GM21515 (cell line): ENCODE measurements around the gene PDXDC1.
"Not testable (repeated sequence)": the region's sequence is repeated elsewhere in the genome, so short reads cannot be mapped to it uniquely, and the experiment has no call there.

Experiments used
- ATAC-seq: cut with Tn5 transposase; IDR thresholded peaks from one replicate; pipeline ENCODE4 v1.9.1; 2021; ENCODE audit not compliant: unreplicated experiment

The PDXDC1 gene

DNA sequence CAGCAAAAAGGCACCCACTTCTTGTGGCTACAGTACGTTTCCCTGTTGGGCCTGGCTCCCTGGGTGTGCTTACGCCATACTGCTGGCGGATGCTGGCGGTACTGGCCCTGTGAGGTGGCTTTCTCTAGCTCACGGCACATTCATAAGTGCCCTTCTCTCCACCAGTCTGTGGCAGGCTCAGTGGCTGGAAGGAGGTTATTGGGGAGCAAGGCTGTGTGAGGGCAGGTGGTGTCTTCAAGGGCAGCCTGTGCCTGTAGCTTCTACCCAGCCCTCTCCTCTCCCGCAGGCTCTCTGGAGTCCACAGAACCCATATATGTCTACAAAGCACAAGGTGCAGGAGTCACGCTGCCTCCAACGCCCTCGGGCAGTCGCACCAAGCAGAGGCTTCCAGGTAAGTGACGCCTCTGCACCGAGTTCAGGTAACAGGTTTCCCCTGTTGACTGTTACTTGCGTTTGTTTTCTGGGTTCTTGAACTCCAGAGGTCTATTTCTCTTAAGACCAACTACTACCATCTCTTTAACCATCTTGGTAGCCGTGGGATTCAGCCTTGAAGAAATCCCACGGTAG, 60.4 kb downstream of the PDXDC1 start:
- ATAC-seq, result no peak

GRCh38 chr16:15037003-15037402, 62.2 kb downstream of the PDXDC1 start:
- no peak for ATAC-seq

GRCh38 chr16:15037745-15038144, 62.9 kb downstream of the PDXDC1 start:
- no peak for ATAC-seq

GRCh38 chr16:15038689-15039088, 63.9 kb downstream of the PDXDC1 start:
- no peak for ATAC-seq

GRCh38 chr16:15041271-15042004, 66.6 kb downstream of the PDXDC1 start:
- ATAC-seq, result no peak

DNA sequence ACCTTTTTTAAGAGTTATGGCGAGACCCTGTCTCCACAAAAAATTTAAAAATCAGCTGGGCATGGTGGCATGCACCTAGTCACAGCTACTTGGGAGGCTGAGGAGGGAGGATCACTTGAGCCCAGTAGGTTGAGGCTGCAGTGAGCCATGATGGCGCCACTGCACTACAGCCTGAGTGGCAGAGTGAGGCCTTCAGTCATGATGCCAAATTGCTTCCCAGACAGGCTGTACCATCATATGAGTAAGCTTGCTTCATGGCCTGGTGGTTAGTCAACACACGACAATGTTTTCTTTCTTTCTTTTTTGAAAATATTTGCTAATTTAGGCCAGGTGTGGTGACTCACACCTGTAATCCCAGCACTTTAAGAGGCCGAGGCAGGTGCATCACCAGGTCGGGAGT, 68.5 kb downstream of the PDXDC1 start:
- no peak for ATAC-seq

DNA sequence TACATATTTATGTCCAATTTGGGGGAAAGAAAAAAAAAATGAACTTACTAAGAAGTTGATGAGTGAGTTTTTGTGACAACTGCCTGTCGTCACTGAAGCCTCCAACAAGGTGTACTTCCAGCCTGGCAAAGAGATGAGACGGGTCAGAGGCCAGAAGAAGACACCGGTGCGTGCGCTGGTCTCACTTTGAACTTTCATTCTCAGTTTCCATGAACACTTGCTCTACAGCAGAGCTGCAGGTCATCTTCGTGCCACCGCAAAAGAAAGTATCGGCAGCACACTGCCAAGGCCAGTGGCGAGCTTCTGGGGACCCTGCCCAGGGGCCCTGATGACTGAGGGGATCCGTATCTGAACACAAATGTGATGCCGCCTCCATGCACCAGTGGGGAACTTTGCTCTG, 69.5 kb downstream of the PDXDC1 start:
- no peak for ATAC-seq

DNA sequence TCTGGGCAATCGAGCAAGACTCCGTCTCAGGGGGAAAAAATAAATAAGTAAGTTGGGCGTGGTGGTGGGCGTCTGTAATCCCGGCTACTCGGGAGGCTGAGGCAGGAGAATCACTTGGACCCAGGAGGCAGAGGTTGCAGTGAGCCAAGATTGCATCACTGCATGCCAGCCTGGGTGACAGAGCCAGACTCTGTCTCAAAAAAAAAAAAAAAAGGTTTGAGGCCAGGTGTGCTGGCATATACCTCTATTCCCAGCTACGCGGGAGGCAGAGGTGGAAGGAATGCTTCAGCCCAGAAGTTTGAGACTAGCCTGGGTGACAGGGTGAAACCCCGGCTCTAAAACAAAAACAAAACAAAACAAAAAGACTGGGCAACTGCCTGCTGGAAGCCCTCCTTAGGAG, 70.4 kb downstream of the PDXDC1 start:
- ATAC-seq, result not testable (repeated sequence)

- ATAC-seq, result no peak
These were observed 72.0 kb downstream of the PDXDC1 start for GRCh38 chr16:15046692-15047376.

- no peak for ATAC-seq
These were observed 74.9 kb downstream of the PDXDC1 start for GRCh38 chr16:15049581-15050180.

GRCh38 chr16:15050440-15050839, 75.6 kb downstream of the PDXDC1 start:
- not testable (repeated sequence) for ATAC-seq

DNA sequence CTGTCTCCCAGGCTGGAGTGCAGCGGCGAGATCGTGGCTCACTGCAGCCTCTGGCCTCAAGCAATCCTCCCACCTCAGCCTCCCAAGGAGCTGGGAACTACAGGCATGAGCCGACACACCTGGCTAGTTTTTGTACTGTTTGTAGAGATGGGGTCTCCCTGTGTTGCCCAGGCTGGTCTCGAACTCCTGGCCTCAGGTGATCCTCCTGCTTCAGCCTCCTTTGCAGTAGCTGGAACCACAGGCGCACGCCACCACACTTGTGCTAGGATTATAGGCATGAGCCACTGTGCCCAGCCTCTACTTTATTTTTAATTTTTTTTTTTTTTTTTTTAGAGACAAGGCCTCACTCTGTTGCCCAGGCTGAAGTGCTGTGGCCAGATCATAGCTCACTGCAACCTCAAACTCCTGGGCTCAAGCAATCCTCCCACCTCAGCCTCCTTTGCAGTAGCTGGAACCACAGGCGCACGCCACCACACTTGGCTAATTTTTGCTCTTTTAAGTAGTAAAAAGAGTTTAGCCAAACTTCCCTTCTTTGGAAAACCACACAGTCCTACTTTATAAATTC, 76.6 kb downstream of the PDXDC1 start:
- ATAC-seq, result no peak

- ATAC-seq, result no peak
These were observed 78.1 kb downstream of the PDXDC1 start for GRCh38 chr16:15052747-15053476.

GRCh38 chr16:15053904-15054303, 79.1 kb downstream of the PDXDC1 start:
- no peak for ATAC-seq

DNA sequence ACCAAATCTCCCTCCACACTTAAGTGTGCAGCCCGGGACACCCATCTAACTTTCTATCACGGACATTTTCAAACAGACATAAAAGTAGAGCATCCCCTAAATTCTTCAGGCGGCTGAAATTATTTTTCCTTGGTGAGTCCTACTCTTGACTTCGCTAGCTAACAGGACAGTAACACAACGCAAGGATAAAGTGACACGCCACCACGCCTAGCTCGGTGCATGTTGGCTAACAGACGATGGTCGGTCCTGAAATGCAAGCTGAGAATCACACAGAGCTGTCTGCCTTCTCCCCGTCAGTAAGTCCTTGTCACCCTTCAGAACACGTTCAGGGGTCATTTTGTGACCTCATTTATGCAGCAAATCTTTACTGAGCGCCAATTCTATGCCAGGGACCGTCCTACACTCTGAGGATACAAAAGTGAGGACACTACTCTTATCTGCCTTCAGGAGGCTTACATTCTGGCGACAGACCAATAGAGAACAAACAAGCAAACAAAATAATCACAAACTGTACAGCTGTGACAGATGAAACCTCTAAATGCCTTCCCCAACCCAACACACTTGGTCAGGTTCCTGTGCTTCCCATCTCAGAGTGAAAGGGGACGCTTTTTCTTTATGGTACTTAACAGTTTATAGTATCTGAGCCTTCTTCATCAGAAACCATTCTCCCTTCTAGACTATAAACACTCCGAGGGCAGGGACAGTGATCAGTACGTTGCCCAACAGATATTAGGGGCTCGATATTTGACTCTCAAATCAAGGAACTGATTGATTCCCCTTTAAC, 79.7 kb downstream of the PDXDC1 start:
- ATAC-seq, result no peak

DNA sequence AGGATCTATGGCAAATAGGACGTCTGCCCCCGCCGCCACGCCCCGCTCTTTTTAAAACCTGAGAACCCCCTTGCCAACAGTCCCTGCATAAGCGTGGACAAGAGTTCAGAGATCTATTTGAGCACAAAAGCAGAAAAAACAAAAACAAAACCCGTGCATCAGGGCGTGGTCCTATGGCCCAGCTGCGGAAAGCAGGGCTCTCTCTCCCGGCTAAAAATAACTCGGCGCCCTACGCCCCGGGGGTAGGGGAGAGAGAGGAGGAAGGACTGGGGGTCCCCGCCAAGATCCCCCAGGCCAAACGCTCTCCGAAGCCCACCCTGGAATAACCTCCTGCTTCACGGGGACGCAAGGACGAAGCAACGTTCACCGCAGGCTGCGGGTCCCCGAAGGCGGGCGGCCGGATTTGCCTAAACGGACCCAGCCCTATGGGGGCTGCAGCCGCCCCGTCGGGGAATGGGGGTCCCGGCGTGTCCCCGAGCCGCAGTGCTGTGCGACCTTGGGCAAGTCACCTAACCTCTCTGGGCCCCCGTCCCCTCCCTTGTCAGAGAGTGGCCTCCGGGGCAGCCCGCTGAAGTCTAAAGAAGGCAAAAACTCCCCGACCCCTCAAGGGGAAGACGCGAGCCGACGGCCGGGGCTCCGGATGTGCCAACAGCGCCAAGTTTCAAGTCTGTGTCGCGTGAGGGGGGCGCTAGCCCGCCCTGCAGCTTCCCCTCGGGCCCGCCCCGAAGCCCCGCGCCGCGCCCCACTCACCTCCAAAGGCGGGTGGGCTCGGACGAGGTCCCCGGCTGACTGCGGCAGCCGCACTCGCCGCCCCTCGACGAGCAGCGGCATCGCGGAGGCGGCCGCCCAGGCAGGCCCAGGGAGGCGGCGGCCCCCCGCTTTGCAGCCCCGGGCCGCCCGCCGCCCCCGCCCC, 80.6 kb downstream of the PDXDC1 start:
- peak; percentile 63 for ATAC-seq

DNA sequence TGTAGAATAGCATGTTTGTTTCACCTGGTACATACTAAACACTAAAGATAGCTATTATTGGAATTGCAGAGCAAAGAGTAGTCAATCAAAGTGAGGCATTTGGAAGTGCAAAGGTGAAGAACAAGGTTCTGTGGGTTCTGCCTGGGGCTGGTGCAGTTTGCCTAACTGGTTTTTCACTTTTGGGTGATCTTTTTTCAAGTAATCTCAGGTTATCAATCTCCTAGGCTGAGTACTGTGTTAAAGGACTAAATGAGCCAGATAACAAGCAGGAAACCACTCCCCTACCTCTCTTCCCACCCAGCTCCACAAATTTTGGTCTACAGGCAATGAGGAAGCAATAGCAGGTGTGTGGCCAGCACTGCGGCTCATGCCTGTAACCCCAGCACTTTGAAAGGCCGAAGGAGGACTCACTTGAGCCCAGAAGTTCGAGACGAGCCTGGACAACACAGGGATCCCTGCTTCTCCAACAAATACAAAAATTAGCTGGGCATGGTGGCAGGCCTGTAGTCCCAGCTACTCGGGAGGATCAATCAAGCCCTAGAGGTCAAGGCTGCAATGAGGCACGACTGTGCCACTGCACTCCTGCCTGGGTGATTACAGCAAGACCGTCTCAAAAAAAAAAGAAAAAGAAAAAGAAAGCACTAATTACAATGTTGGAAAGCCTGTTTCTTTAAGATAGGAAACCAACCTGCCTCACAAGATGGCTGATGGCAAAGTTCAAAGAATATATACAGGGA, 83.0 kb downstream of the PDXDC1 start:
- ATAC-seq, result no peak

DNA sequence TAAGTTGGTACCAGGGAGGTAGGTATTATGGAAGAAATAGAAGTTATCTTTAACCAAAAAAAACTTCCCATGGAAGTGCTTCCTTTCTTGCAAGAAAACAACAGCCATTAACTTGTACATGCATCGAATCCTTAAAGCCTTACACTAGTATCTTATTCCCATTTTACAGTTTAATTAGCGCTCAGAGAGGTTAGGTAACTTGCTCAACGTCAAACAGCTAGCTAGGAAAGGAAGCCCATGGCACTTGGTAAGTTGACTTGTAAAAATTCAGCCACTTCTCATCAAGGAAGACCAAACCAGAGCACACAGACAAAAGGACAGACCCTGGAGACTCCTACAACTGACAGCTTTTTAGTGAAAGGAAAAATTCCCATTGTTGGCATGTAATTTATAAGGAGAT, 84.5 kb downstream of the PDXDC1 start:
- ATAC-seq, result no peak
